Spinal cord (tissue), 10 donors: ENCODE results near the gene TRO. TPM values are rescaled to one million over a fixed set of nuclear protein-coding genes. Genes with fewer than 3 reads are reported as not detected.

Experiments used
- DNase-seq, 6 donors: peaks; one replicate each; pipeline versions ENCODE4 v3.0.0 to v3.0.0-alpha.2; 2013 to 2015; ENCODE audit warnings: low spot score in 6 of 6, low read depth in 4 of 6
- H3K27ac ChIP-seq: one replicate; pipeline ENCODE4 v1.5.1; 2013; ENCODE audit warnings: low read depth, low read length, control low read depth
- H3K27me3 ChIP-seq: one replicate; pipeline ENCODE4 v1.6.1; 2013; ENCODE audit warnings: low read length; ENCODE audit not compliant: control insufficient read depth, insufficient read depth
- H3K36me3 ChIP-seq: one replicate; pipeline ENCODE4 v1.6.1; 2013; ENCODE audit warnings: low read length; ENCODE audit not compliant: control insufficient read depth, insufficient read depth
- H3K4me1 ChIP-seq: one replicate; pipeline ENCODE4 v1.6.1; 2013; ENCODE audit warnings: low read length; ENCODE audit not compliant: control insufficient read depth, insufficient read depth
- H3K4me3 ChIP-seq: one replicate; pipeline ENCODE4 v1.5.1; 2013; ENCODE audit warnings: low read depth, low read length, control low read depth
- H3K9me3 ChIP-seq: one replicate; pipeline ENCODE4 v1.6.1; 2013; ENCODE audit warnings: low read length; ENCODE audit not compliant: control insufficient read depth, insufficient read depth
- WGBS: methylation state at CpG from one replicate; pipeline ENCODE4 v1.1.5; 2013; ENCODE audit warnings: missing lambda C conversion rate; ENCODE audit not compliant: insufficient coverage; 5-methylcytosine and 5-hydroxymethylcytosine counted together
- polyA plus RNA-seq, 2 donors: library from polyadenylated mRNA; unstranded; fragments of 120-200 nt; gene quantifications; one replicate each; pipeline ENCODE4 v1.2.1, GENCODE V29; 2013; ENCODE audit not compliant: insufficient read length in 2 of 2
- small RNA-seq: library from RNA; depleted of rRNA; stranded (forward); fragments of <200 nt; gene quantifications from one replicate; pipeline ENCODE3, GENCODE V24; 2014; ENCODE audit warnings: low replicate concordance
- total RNA-seq, 2 donors: library from RNA; depleted of rRNA in 1 of 2; stranded (reverse); fragments of 120-200 nt in 1 of 2; fragments of >200 nt in 1 of 2; gene quantifications; one replicate each; pipeline versions ENCODE4 v1.2.3 to v1.2.4, GENCODE V29; 2013 to 2014
- donor health status: healthy.

The TRO gene
- total and polyA plus RNA-seq, 4 donors: 99.2 to 221 (median 163) TPM

GRCh38 chrX:54950730-54951375 is 30.2 kb downstream of the TRO start:
- H3K9me3 ChIP-seq: no peaks in the 10 kb centered on the region
- 58% methylated on average over 4 of the region's 8 CpGs for WGBS
- DNase-seq: peak in 1 of 6 donors; percentile 2
- no peaks in the 10 kb centered on the region for H3K36me3 ChIP-seq
- no peaks in the 10 kb centered on the region for H3K27me3 ChIP-seq
- no peaks in the 10 kb centered on the region for H3K4me1 ChIP-seq
- H3K27ac ChIP-seq: no peak overlapping the region
- H3K4me3 ChIP-seq: no peak overlapping the region

GRCh38 chrX:54961750-54962149 is 41.1 kb downstream of the TRO start:
- H3K4me3 ChIP-seq: no peak overlapping the region
- 58% methylated on average over 1 of the region's 1 CpG for WGBS
- DNase-seq: no peak
- H3K36me3 ChIP-seq: no peaks in the 10 kb centered on the region
- no peaks in the 10 kb centered on the region for H3K4me1 ChIP-seq
- no peaks in the 10 kb centered on the region for H3K9me3 ChIP-seq
- H3K27ac ChIP-seq: no peak overlapping the region
- H3K27me3 ChIP-seq: peaks cover 2% of the 10 kb centered on the region

- Histone ChIP-seq H3K36me3 (no peaks in the 10 kb centered on the region), H3K27me3 (peaks cover 2% of the 10 kb centered on the region), H3K9me3 (peaks cover 2% of the 10 kb centered on the region), H3K4me1 (no peaks in the 10 kb centered on the region), H3K4me3 (no peak overlapping the region), H3K27ac (no peak overlapping the region)
- DNase-seq: no peak
- 70% methylated on average over 1 of the region's 4 CpGs for WGBS
Measured at GRCh38 chrX:54964766-54965497, 44.3 kb downstream of the TRO start.

- no peaks in the 10 kb centered on the region for H3K4me1 ChIP-seq
- no peak for DNase-seq
- no peak overlapping the region for H3K4me3 ChIP-seq
- H3K27ac ChIP-seq: no peak overlapping the region
- WGBS: no CpG with 5 or more reads among the region's 4 CpGs
- peaks cover 2% of the 10 kb centered on the region for H3K9me3 ChIP-seq
- no peaks in the 10 kb centered on the region for H3K36me3 ChIP-seq
- no peaks in the 10 kb centered on the region for H3K27me3 ChIP-seq
Measured at GRCh38 chrX:54977387-54977786, 56.8 kb downstream of the TRO start.

DNA sequence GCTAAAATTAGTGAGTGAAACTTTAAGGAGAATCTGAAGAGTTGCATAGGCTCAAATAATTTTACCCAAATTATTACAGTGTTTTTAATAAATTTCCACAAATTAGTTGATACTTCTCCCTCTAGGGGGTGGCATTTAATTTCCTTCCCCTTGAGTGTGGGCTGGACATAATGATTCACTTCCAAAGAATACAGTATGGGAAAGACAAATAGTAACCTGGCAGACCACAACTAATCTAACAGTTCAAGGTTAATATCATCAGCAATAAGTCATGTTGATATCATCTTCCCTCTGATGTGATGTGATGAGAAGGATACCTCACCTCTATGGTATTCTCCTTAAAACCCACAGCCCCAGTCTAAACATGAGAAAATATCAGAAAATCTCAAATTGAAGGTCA is 57.8 kb downstream of the TRO start:
- Histone ChIP-seq H3K27me3 (no peaks in the 10 kb centered on the region), H3K27ac (no peak overlapping the region), H3K4me3 (no peak overlapping the region), H3K9me3 (peaks cover 2% of the 10 kb centered on the region), H3K4me1 (no peaks in the 10 kb centered on the region), H3K36me3 (no peaks in the 10 kb centered on the region)
- DNase-seq: no peak

GRCh38 chrX:54979432-54979831 is 58.8 kb downstream of the TRO start:
- H3K9me3 ChIP-seq: no peaks in the 10 kb centered on the region
- H3K4me3 ChIP-seq: no peak overlapping the region
- H3K27me3 ChIP-seq: no peaks in the 10 kb centered on the region
- H3K36me3 ChIP-seq: no peaks in the 10 kb centered on the region
- H3K4me1 ChIP-seq: no peaks in the 10 kb centered on the region
- DNase-seq: no peak
- no peak overlapping the region for H3K27ac ChIP-seq

DNA sequence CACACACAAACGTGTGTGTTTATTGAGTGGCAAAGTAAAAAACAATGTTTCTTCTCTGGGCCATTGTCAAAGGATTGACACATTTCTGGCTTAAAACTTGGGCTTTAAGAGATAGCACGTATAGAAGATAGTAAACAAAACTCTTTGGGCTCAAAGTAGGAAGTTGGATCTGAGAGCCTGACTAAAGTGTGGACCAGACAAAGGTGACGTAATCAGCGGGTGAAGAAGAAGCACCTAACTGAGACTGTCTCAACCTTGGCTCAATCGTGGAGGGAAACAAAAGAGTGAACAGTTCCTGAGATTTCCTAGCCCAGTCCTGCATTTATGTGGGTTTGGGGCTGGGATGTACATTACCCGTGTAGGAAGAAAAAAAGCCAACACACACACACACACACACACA is 59.7 kb downstream of the TRO start:
- WGBS: 83% methylated on average over 1 of the region's 6 CpGs
- peaks cover 2% of the 10 kb centered on the region for H3K27me3 ChIP-seq
- no peaks in the 10 kb centered on the region for H3K36me3 ChIP-seq
- H3K4me3 ChIP-seq: no peak overlapping the region
- H3K27ac ChIP-seq: no peak overlapping the region
- DNase-seq: no peak
- no peaks in the 10 kb centered on the region for H3K9me3 ChIP-seq
- no peaks in the 10 kb centered on the region for H3K4me1 ChIP-seq

Small RNAs within 50 kb of the gene (small RNA-seq; reads per million reads assigned to genes)
- not detected for gene RF00614

Other genes with a start within 250 kb of the TRO start
- gene ITIH6, start 122.6 kb upstream of the TRO start, total RNA-seq: under 1 TPM; 0.10 to 0.22 TPM
- under 1 TPM in 1 of 2 donors, not detected in 1; 0.09 TPM for gene ITIH6, start 122.6 kb upstream of the TRO start, polyA plus RNA-seq
- 100 to 1,000 TPM; 370 to 725 TPM for gene MAGED2, start 113.1 kb upstream of the TRO start, total RNA-seq
- 100 to 1,000 TPM; 466 to 515 TPM for gene MAGED2, start 113.1 kb upstream of the TRO start, polyA plus RNA-seq
- under 1 TPM; 0.20 to 0.39 TPM for gene PFKFB1, start 73.4 kb downstream of the TRO start, total RNA-seq
- gene PFKFB1, start 73.4 kb downstream of the TRO start, polyA plus RNA-seq: 1 to 10 TPM in 1 of 2 donors, under 1 TPM in 1; 0.87 to 1.1 TPM
- gene APEX2, start 79.5 kb downstream of the TRO start, total RNA-seq: 1 to 10 TPM; 3.5 to 4.4 TPM
- gene APEX2, start 79.5 kb downstream of the TRO start, polyA plus RNA-seq: 10 to 100 TPM in 1 of 2 donors, 1 to 10 TPM in 1; 9.1 to 10.8 TPM
- gene ALAS2, start 110.2 kb downstream of the TRO start, total RNA-seq: 100 to 1,000 TPM in 1 of 2 donors, 10 to 100 TPM in 1; 49.0 to 188 TPM
- 10 to 100 TPM; 11.0 to 11.6 TPM for gene ALAS2, start 110.2 kb downstream of the TRO start, polyA plus RNA-seq
- gene PAGE2B, start 154.2 kb downstream of the TRO start, total RNA-seq: under 1 TPM; 0.33 to 0.99 TPM
- not detected for gene PAGE2B, start 154.2 kb downstream of the TRO start, polyA plus RNA-seq
- gene PAGE2, start 168.2 kb downstream of the TRO start, total RNA-seq: not detected
- gene PAGE2, start 168.2 kb downstream of the TRO start, polyA plus RNA-seq: not detected